Activated naive CD8-positive, alpha-beta T cell treated with anti-CD3 and anti-CD28 coated beads for 36 hours (primary cell): Measurements from ENCODE around the gene SLC7A14. TPM values are rescaled to one million over a fixed set of nuclear protein-coding genes. Genes with fewer than 3 reads are reported as not detected.
A peak's percentile ranks its signal among the peaks of the same experiment; 100 is the strongest.
"Not testable (repeated sequence)": the region's sequence is repeated elsewhere in the genome, so short reads cannot be mapped to it uniquely, and the experiment has no call there.

Experiments used
- DNase-seq: peaks from one replicate; pipeline ENCODE4 v3.0.0; 2021
- H3K27ac Mint-ChIP-seq: one replicate; pipeline ENCODE4 v1.8.0; 2022; ENCODE audit warnings: mild to moderate bottlenecking, moderate library complexity, mixed read lengths
- H3K27me3 Mint-ChIP-seq: one replicate; pipeline ENCODE4 v1.8.0; 2022; ENCODE audit warnings: mild to moderate bottlenecking, mixed read lengths
- H3K36me3 Mint-ChIP-seq: one replicate; pipeline ENCODE4 v1.8.0; 2021; ENCODE audit warnings: mild to moderate bottlenecking, mixed read lengths
- H3K4me1 Mint-ChIP-seq: one replicate; pipeline ENCODE4 v1.8.0; 2021; ENCODE audit warnings: mixed read lengths
- H3K4me3 Mint-ChIP-seq: one replicate; pipeline ENCODE4 v1.8.0; 2022; ENCODE audit warnings: mild to moderate bottlenecking, moderate library complexity, mixed read lengths
- H3K9me3 Mint-ChIP-seq: one replicate; pipeline ENCODE4 v1.8.0; 2022; ENCODE audit warnings: mixed read lengths
- total RNA-seq, 2 experiments: library from RNA; stranded (reverse); gene quantifications; one replicate each; pipeline ENCODE4 v1.2.3, GENCODE V29; 2021

The SLC7A14 gene
- total RNA-seq, 2 experiments from 2014 or later: not detected

- H3K4me3 Mint-ChIP-seq: no peak overlapping the region
- H3K27me3 Mint-ChIP-seq: peaks cover 21% of the 10 kb centered on the region
- no peaks in the 10 kb centered on the region for H3K36me3 Mint-ChIP-seq
- no peaks in the 10 kb centered on the region for H3K4me1 Mint-ChIP-seq
- peaks cover 4% of the 10 kb centered on the region for H3K9me3 Mint-ChIP-seq
- no peak overlapping the region for H3K27ac Mint-ChIP-seq
- no peak for DNase-seq
Observed at GRCh38 chr3:170605490-170605889, 19.6 kb upstream of the SLC7A14 start.

- Mint-ChIP-seq H3K4me1 (no peaks in the 10 kb centered on the region), H3K36me3 (no peaks in the 10 kb centered on the region), H3K9me3 (peaks cover 4% of the 10 kb centered on the region), H3K27ac (no peak overlapping the region), H3K4me3 (no peak overlapping the region), H3K27me3 (peaks cover 21% of the 10 kb centered on the region)
- DNase-seq: no peak
Observed at GRCh38 chr3:170603770-170604510, 18.1 kb upstream of the SLC7A14 start.

- H3K9me3 Mint-ChIP-seq: peaks cover 4% of the 10 kb centered on the region
- no peaks in the 10 kb centered on the region for H3K4me1 Mint-ChIP-seq
- H3K36me3 Mint-ChIP-seq: no peaks in the 10 kb centered on the region
- no peak overlapping the region for H3K4me3 Mint-ChIP-seq
- no peak for DNase-seq
- no peak overlapping the region for H3K27ac Mint-ChIP-seq
- H3K27me3 Mint-ChIP-seq: peaks cover 21% of the 10 kb centered on the region
Observed at GRCh38 chr3:170602556-170602955, 16.7 kb upstream of the SLC7A14 start.

- Mint-ChIP-seq H3K27me3 (peaks cover 26% of the 10 kb centered on the region), H3K4me3 (no peak overlapping the region), H3K9me3 (peaks cover 4% of the 10 kb centered on the region), H3K36me3 (no peaks in the 10 kb centered on the region), H3K4me1 (no peaks in the 10 kb centered on the region), H3K27ac (no peak overlapping the region)
- no peak for DNase-seq
Observed at GRCh38 chr3:170600005-170600624, 14.2 kb upstream of the SLC7A14 start.

- no peak overlapping the region for H3K27ac Mint-ChIP-seq
Observed at GRCh38 chr3:170599091-170599490, 13.2 kb upstream of the SLC7A14 start.

GRCh38 chr3:170598091-170598502 is 12.2 kb upstream of the SLC7A14 start:
- no peak for DNase-seq
- no peaks in the 10 kb centered on the region for H3K36me3 Mint-ChIP-seq
- peaks cover 28% of the 10 kb centered on the region for H3K27me3 Mint-ChIP-seq
- H3K4me3 Mint-ChIP-seq: no peak overlapping the region
- H3K9me3 Mint-ChIP-seq: peaks cover 4% of the 10 kb centered on the region
- H3K27ac Mint-ChIP-seq: no peak overlapping the region
- no peaks in the 10 kb centered on the region for H3K4me1 Mint-ChIP-seq

More at GRCh38 chr3:170599091-170599490, 13.2 kb upstream of the SLC7A14 start:
- no peaks in the 10 kb centered on the region for H3K4me1 Mint-ChIP-seq
- peaks cover 29% of the 10 kb centered on the region for H3K27me3 Mint-ChIP-seq
- no peak for DNase-seq
- H3K9me3 Mint-ChIP-seq: peaks cover 4% of the 10 kb centered on the region
- H3K36me3 Mint-ChIP-seq: no peaks in the 10 kb centered on the region
- no peak overlapping the region for H3K4me3 Mint-ChIP-seq

GRCh38 chr3:170594528-170594927 is 8.7 kb upstream of the SLC7A14 start:
- Mint-ChIP-seq H3K4me1 (no peaks in the 10 kb centered on the region), H3K36me3 (no peaks in the 10 kb centered on the region), H3K9me3 (no peaks in the 10 kb centered on the region), H3K27me3 (peaks cover 37% of the 10 kb centered on the region), H3K4me3 (no peak overlapping the region), H3K27ac (no peak overlapping the region)
- DNase-seq: no peak

GRCh38 chr3:170593634-170594033 is 7.8 kb upstream of the SLC7A14 start:
- Mint-ChIP-seq H3K4me1 (no peaks in the 10 kb centered on the region), H3K4me3 (no peak overlapping the region), H3K27me3 (peaks cover 44% of the 10 kb centered on the region), H3K27ac (no peak overlapping the region), H3K9me3 (no peaks in the 10 kb centered on the region), H3K36me3 (no peaks in the 10 kb centered on the region)
- no peak for DNase-seq

- no peak overlapping the region for H3K4me3 Mint-ChIP-seq
- H3K36me3 Mint-ChIP-seq: peaks cover 5% of the 10 kb centered on the region
- no peaks in the 10 kb centered on the region for H3K9me3 Mint-ChIP-seq
- H3K27me3 Mint-ChIP-seq: peaks cover 66% of the 10 kb centered on the region
- H3K27ac Mint-ChIP-seq: no peak overlapping the region
- no peak for DNase-seq
- no peaks in the 10 kb centered on the region for H3K4me1 Mint-ChIP-seq
Observed at GRCh38 chr3:170589113-170589512, 3.2 kb upstream of the SLC7A14 start.

- DNase-seq: no peak
- peaks cover 5% of the 10 kb centered on the region for H3K36me3 Mint-ChIP-seq
- H3K27me3 Mint-ChIP-seq: peaks cover 74% of the 10 kb centered on the region
Observed at GRCh38 chr3:170585008-170585936, 603 bp downstream of the SLC7A14 start.

GRCh38 chr3:170584585-170585007 is 1.3 kb downstream of the SLC7A14 start:
- Mint-ChIP-seq H3K4me1 (no peaks in the 10 kb centered on the region), H3K27ac (no peak overlapping the region), H3K36me3 (peaks cover 5% of the 10 kb centered on the region), H3K9me3 (no peaks in the 10 kb centered on the region), H3K4me3 (no peak overlapping the region), H3K27me3 (peaks cover 79% of the 10 kb centered on the region)
- peak; percentile 54 for DNase-seq

More at GRCh38 chr3:170585008-170585936, 603 bp downstream of the SLC7A14 start:
- H3K4me1 Mint-ChIP-seq: no peaks in the 10 kb centered on the region
- H3K4me3 Mint-ChIP-seq: no peak overlapping the region
- no peaks in the 10 kb centered on the region for H3K9me3 Mint-ChIP-seq
- no peak overlapping the region for H3K27ac Mint-ChIP-seq

- no peaks in the 10 kb centered on the region for H3K9me3 Mint-ChIP-seq
- H3K4me1 Mint-ChIP-seq: no peaks in the 10 kb centered on the region
- no peak overlapping the region for H3K4me3 Mint-ChIP-seq
- H3K36me3 Mint-ChIP-seq: peaks cover 2% of the 10 kb centered on the region
- peaks cover 68% of the 10 kb centered on the region for H3K27me3 Mint-ChIP-seq
- DNase-seq: no peak
- H3K27ac Mint-ChIP-seq: no peak overlapping the region
Observed at GRCh38 chr3:170579646-170580045, 6.2 kb downstream of the SLC7A14 start.

GRCh38 chr3:170572665-170573253 is 13.1 kb downstream of the SLC7A14 start:
- Mint-ChIP-seq H3K27me3 (peaks cover 43% of the 10 kb centered on the region), H3K27ac (no peak overlapping the region), H3K4me3 (no peak overlapping the region), H3K36me3 (no peaks in the 10 kb centered on the region), H3K4me1 (peaks cover 11% of the 10 kb centered on the region), H3K9me3 (peaks cover 5% of the 10 kb centered on the region)
- peak; percentile 28 for DNase-seq

- peaks cover 29% of the 10 kb centered on the region for H3K27me3 Mint-ChIP-seq
- not testable (repeated sequence) for H3K4me3 Mint-ChIP-seq, H3K27ac Mint-ChIP-seq, H3K36me3 Mint-ChIP-seq, H3K9me3 Mint-ChIP-seq, H3K4me1 Mint-ChIP-seq, DNase-seq
Observed at GRCh38 chr3:170567598-170567997, 18.3 kb downstream of the SLC7A14 start.

- Mint-ChIP-seq H3K27ac (no peak overlapping the region), H3K27me3 (peaks cover 35% of the 10 kb centered on the region), H3K4me3 (no peak overlapping the region), H3K36me3 (no peaks in the 10 kb centered on the region), H3K9me3 (peaks cover 5% of the 10 kb centered on the region), H3K4me1 (peaks cover 8% of the 10 kb centered on the region)
- DNase-seq: no peak
Observed at GRCh38 chr3:170566413-170566812, 19.5 kb downstream of the SLC7A14 start.
